Measurements from ENCODE around the gene ISYNA1.

- TF ChIP-seq CTCF (IDR thresholded peaks at IDR 0.05) (no peak), POLR2A (IDR thresholded peaks at IDR 0.05) (peak in 1 of 2 donors; percentile 59)
These were observed 41.3 kb downstream of the ISYNA1 start for GRCh38 chr19:18396471-18397241.

All from adrenal gland (tissue), 5 donors.